Activated CD8-positive, alpha-beta memory T cell treated with anti-CD3 and anti-CD28 coated beads, Interleukin-2, amount 50 U/mL, for 1 hour (primary cell): ENCODE data around the gene DAD1.
A peak's percentile ranks its signal among the peaks of the same experiment; 100 is the strongest.
"Not testable (repeated sequence)": the region's sequence is repeated elsewhere in the genome, so short reads cannot be mapped to it uniquely, and the experiment has no call there.

Experiments
- DNase-seq: peaks from one replicate; pipeline ENCODE4 v3.0.0-alpha.2; 2020; ENCODE audit errors: extremely low read depth

Gene DAD1

GRCh38 chr14:22598896-22599244 lies 9.8 kb upstream of the DAD1 start:
- DNase-seq = no peak

GRCh38 chr14:22598099-22598895 lies 9.3 kb upstream of the DAD1 start, which contains the start of gene ABHD4:
Gene ABHD4, plus strand, starts transcription at chr14:22598300. Its CDS starts 7 bp downstream, at chr14:22598307.
- DNase-seq = no peak

- DNase-seq = no peak
Measured at GRCh38 chr14:22597771-22598098, 8.7 kb upstream of the DAD1 start.

- no peak for DNase-seq
Measured at GRCh38 chr14:22597265-22597664, 8.2 kb upstream of the DAD1 start.

GRCh38 chr14:22596354-22596879 lies 7.4 kb upstream of the DAD1 start:
- DNase-seq = no peak

GRCh38 chr14:22594156-22594716 lies 5.2 kb upstream of the DAD1 start:
- no peak for DNase-seq

- DNase-seq = no peak
Measured at GRCh38 chr14:22593601-22594000, 4.6 kb upstream of the DAD1 start.

GRCh38 chr14:22593189-22593588 lies 4.2 kb upstream of the DAD1 start:
- DNase-seq = no peak

- no peak for DNase-seq
Measured at GRCh38 chr14:22588526-22589095, 413 bp downstream of the DAD1 start.

- not testable (repeated sequence) for DNase-seq
Measured at GRCh38 chr14:22587677-22588422, 1.2 kb downstream of the DAD1 start.

- DNase-seq = no peak
Measured at GRCh38 chr14:22587247-22587646, 1.8 kb downstream of the DAD1 start.

GRCh38 chr14:22583994-22584393 lies 5.0 kb downstream of the DAD1 start:
- no peak for DNase-seq

- DNase-seq = no peak
Measured at GRCh38 chr14:22580625-22581024, 8.4 kb downstream of the DAD1 start.

GRCh38 chr14:22579881-22580280 lies 9.1 kb downstream of the DAD1 start:
- no peak for DNase-seq

GRCh38 chr14:22579236-22579635 lies 9.8 kb downstream of the DAD1 start:
- no peak for DNase-seq

- no peak for DNase-seq
Measured at GRCh38 chr14:22577334-22577908, 11.6 kb downstream of the DAD1 start.

- DNase-seq = no peak
Measured at GRCh38 chr14:22573804-22574203, 15.2 kb downstream of the DAD1 start.

GRCh38 chr14:22572562-22573058 lies 16.4 kb downstream of the DAD1 start:
- DNase-seq = no peak

- peak; percentile 87 for DNase-seq
Measured at GRCh38 chr14:22570132-22570949, 18.7 kb downstream of the DAD1 start.

- no peak for DNase-seq
Measured at GRCh38 chr14:22569737-22570131, 19.3 kb downstream of the DAD1 start.
